ENCODE results near the gene WDR91. TPM values are rescaled to one million over a fixed set of nuclear protein-coding genes. Genes with fewer than 3 reads are reported as not detected.
A peak's percentile ranks its signal among the peaks of the same experiment; 100 is the strongest.

The WDR91 gene
- total RNA-seq, 2 donors from 2014 or later, result 28.0 to 32.4 TPM

DNA sequence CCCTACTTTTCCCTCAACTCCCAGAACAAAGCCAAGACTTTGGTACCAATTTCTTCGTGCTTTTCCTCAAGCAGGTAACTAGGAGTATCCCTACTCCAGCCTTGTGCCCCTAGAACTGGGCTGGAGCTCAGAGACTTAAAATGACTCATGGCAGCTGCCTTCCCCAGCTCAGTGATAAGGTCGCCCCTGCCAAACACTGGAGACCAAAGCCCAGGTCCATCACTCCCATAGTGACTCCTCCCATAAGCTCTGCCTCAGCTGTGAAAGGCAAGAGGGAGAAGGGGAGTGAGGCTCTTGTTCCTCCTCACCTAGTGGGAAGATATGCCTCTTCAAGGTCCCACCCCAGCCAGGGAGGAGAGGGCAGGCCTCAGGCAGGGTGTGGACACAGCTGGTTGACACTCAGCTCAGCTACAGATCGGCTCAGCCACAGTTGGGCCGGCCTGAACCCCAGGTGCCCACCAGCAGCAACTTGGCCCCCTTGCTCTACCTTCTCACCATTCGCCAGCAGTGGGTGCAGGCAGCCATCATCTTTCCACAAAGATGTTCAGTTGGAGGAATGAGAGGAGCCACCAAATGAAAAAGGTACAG is 27.0 kb downstream of the WDR91 start:
- intact Hi-C loops (cut with DNase I), result no loop called here
- peaks cover 0 to 19% (median 3%) of the 10 kb centered on the region in 3 donors for H3K9me3 ChIP-seq

DNA sequence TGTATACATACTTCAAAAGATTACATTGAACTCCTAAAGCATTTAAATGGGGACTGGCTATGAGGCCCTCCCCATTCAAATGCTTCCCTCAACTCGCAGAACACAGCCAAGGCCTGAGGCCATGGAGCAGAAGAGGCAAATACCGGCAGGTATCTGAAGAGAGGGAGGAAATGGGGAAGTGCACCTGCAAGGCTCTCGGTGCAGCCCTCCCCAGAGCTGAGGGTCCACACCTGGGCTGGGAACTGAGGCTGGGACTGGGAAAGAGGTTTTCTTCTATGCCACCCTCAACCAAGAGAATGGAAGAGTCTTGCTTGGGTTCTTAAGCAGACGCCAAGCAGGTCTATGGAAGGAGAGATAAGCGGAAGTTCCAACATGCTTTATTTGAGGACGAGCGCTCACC is 27.8 kb downstream of the WDR91 start:
- WGBS, 2 donors, result 89 to 96% methylated on average over 7 of the region's 7 CpGs
- TF ChIP-seq, protein P1, sequence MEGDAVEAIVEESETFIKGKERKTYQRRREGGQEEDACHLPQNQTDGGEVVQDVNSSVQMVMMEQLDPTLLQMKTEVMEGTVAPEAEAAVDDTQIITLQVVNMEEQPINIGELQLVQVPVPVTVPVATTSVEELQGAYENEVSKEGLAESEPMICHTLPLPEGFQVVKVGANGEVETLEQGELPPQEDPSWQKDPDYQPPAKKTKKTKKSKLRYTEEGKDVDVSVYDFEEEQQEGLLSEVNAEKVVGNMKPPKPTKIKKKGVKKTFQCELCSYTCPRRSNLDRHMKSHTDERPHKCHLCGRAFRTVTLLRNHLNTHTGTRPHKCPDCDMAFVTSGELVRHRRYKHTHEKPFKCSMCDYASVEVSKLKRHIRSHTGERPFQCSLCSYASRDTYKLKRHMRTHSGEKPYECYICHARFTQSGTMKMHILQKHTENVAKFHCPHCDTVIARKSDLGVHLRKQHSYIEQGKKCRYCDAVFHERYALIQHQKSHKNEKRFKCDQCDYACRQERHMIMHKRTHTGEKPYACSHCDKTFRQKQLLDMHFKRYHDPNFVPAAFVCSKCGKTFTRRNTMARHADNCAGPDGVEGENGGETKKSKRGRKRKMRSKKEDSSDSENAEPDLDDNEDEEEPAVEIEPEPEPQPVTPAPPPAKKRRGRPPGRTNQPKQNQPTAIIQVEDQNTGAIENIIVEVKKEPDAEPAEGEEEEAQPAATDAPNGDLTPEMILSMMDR (IDR thresholded peaks at IDR 0.05), result no peak
- TF ChIP-seq POLR2A (IDR thresholded peaks at IDR 0.05), result no peak
- H3K4me3 ChIP-seq, result no peak overlapping the region
- ATAC-seq (no peak), DNase-seq (no peak)
- no peak overlapping the region for H3K27ac ChIP-seq
- no peaks in the 10 kb centered on the region for H3K27me3 ChIP-seq
- peaks cover 22% of the 10 kb centered on the region for H3K4me1 ChIP-seq
- H3K9me3 ChIP-seq, result peaks cover 0 to 19% (median 3%) of the 10 kb centered on the region in 3 donors
- intact Hi-C loops (cut with DNase I), result no loop called here
- H3K36me3 ChIP-seq (replicated peaks in 1 of 2; ENCODE audit: insufficient read depth in 1 of 2, low read depth in 2 of 2), result peaks cover 16 to 37% of the 10 kb centered on the region in 2 donors

More for the DNA sequence above, 27.0 kb downstream of the WDR91 start:
- Histone ChIP-seq H3K27me3 (no peaks in the 10 kb centered on the region), H3K4me1 (peaks cover 22% of the 10 kb centered on the region), H3K4me3 (no peak overlapping the region), H3K27ac (peak overlapping the region in 1 of 4 donors; percentile 39), H3K36me3 (replicated peaks in 1 of 2; ENCODE audit: insufficient read depth in 1 of 2, low read depth in 2 of 2) (peaks cover 16 to 39% of the 10 kb centered on the region in 2 donors)
- ATAC-seq (no peak), DNase-seq (peak in 2 of 4 donors; percentile 10 to 50)
- TF ChIP-seq POLR2A (IDR thresholded peaks at IDR 0.05), result no peak
- TF ChIP-seq, protein P1 (IDR thresholded peaks at IDR 0.05), result no peak
- 89 to 93% methylated on average over 4 to 5 of the region's 5 CpGs for WGBS, 2 donors

DNA sequence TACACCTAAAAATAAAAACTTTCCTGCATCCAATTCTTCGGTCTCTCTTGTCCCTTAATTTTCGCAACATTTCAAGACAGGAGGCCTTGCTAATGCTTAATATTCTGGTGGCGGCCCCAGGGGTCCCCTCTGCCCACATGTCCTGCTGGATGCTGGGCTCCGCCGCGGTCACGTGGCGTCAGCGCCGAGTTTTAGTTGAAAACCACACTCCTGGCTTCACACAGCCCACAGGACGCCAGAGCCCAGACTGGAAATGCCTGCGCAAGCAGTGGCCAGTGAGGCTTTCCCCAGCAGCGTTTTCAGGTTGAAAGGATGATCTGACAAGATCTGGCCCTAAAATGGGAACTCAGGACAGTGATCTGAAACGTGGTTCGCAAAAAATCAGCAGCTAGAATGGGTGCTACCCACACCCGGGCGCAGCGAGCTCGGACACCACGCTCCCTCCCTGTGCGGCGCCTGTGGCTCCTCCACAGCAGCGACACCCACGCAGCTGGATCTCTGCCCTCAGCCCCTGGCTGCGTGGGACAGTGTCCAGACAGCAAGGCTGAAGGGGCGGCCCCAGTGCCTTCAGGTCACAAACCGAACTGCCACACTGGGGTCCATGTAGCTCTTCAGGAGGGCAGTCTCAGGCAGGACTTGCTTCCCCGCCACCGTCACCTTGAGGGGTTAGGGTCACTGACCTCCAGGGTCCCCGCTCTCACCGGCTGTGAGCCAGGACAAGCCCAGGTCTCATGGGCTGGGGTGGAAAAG is 29.2 kb downstream of the WDR91 start:
- peak overlapping the region in 2 of 4 donors; percentile 9 to 13 for H3K27ac ChIP-seq
- peaks cover 19% of the 10 kb centered on the region for H3K4me1 ChIP-seq
- TF ChIP-seq, protein P1 (IDR thresholded peaks at IDR 0.05), result no peak
- no peak for TF ChIP-seq POLR2A (IDR thresholded peaks at IDR 0.05)
- H3K4me3 ChIP-seq, result no peak overlapping the region
- H3K27me3 ChIP-seq, result no peaks in the 10 kb centered on the region
- 94 to 96% methylated on average over 24 to 30 of the region's 31 CpGs for WGBS, 2 donors
- intact Hi-C loops (cut with DNase I), result no loop called here
- peak in 1 of 4 donors; percentile 12 for DNase-seq
- peaks cover 16 to 29% of the 10 kb centered on the region in 2 donors for H3K36me3 ChIP-seq (replicated peaks in 1 of 2; ENCODE audit: insufficient read depth in 1 of 2, low read depth in 2 of 2)
- peaks cover 0 to 19% (median 3%) of the 10 kb centered on the region in 3 donors for H3K9me3 ChIP-seq
- ATAC-seq, result no peak

DNA sequence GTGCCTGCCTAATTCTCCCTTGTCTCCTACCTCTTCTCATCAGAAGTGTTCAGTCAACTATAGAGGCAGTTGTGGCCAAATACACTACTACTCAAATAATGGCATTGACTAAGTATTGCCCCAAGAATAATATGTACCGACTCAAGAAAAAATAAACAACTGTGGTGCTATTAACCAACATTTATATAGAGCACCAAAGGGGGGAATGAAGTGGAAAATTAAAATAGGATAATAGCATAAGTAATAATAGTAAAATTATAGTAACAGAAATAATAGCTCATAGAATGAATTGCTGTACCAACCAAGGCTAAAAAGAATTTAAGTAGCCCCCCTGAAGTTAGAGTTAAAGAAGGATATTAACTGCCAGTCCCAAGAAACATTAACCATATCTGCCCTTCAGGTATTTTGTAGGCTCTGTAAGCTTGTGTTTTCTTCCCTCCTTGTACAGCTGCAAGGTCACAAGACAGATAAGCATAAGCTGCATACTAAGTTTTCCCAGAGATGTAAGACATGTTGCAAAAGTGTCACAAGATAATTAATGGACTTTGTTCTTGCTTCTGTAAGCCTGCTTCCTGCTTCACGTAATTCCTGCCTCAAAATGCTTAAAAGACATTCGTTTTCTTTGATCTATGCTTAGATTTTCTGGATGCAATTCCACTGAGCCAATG is 29.9 kb downstream of the WDR91 start:
- ATAC-seq, result no peak
- TF ChIP-seq, protein P1 (IDR thresholded peaks at IDR 0.05), result no peak
- no peak for TF ChIP-seq POLR2A (IDR thresholded peaks at IDR 0.05)

More for the DNA sequence above, 29.9 kb downstream of the WDR91 start:
- peaks cover 19% of the 10 kb centered on the region for H3K4me1 ChIP-seq
- no peak overlapping the region for H3K4me3 ChIP-seq
- H3K27me3 ChIP-seq, result no peaks in the 10 kb centered on the region
- peaks cover 14 to 24% of the 10 kb centered on the region in 2 donors for H3K36me3 ChIP-seq (replicated peaks in 1 of 2; ENCODE audit: insufficient read depth in 1 of 2, low read depth in 2 of 2)
- intact Hi-C loops (cut with DNase I), result no loop called here
- H3K27ac ChIP-seq, result peak overlapping the region in 2 of 4 donors; percentile 13
- 46 to 51% methylated on average over 3 of the region's 3 CpGs for WGBS, 2 donors
- no peak for DNase-seq
- peaks cover 0 to 19% (median 3%) of the 10 kb centered on the region in 3 donors for H3K9me3 ChIP-seq
